RPMI7951 (cell line): ENCODE data around the gene ADGRL3. TPM values are rescaled to one million over a fixed set of nuclear protein-coding genes. Genes with fewer than 3 reads are reported as not detected.

Source experiments
- DNase-seq: peaks from one replicate; pipeline ENCODE4 v3.0.0-alpha.2; 2012; ENCODE audit warnings: low read depth
- total RNA-seq: library from RNA; depleted of rRNA; stranded (reverse); fragments of >200 nt; shearing (Covaris generic); gene quantifications from 2 replicates; pipeline ENCODE4 v1.2.3, GENCODE V29; 2014

The ADGRL3 gene
- total RNA-seq, 1 experiment from 2014 or later, result not detected

GRCh38 chr4:61992351-61992750, 792.2 kb downstream of the ADGRL3 start:
- DNase-seq, result no peak

GRCh38 chr4:61994036-61994435, 793.9 kb downstream of the ADGRL3 start:
- DNase-seq, result no peak

- no peak for DNase-seq
These were observed 795.7 kb downstream of the ADGRL3 start for GRCh38 chr4:61995717-61996340.

GRCh38 chr4:61996943-61997342, 796.8 kb downstream of the ADGRL3 start:
- DNase-seq, result no peak

GRCh38 chr4:61997831-61998230, 797.7 kb downstream of the ADGRL3 start:
- DNase-seq, result no peak

- no peak for DNase-seq
These were observed 803.6 kb downstream of the ADGRL3 start for GRCh38 chr4:62003695-62004094.

- no peak for DNase-seq
These were observed 804.8 kb downstream of the ADGRL3 start for GRCh38 chr4:62004881-62005280.

- no peak for DNase-seq
These were observed 806.0 kb downstream of the ADGRL3 start for GRCh38 chr4:62006108-62006507.

- no peak for DNase-seq
These were observed 815.1 kb downstream of the ADGRL3 start for GRCh38 chr4:62015043-62015739.

GRCh38 chr4:62018537-62018936, 818.4 kb downstream of the ADGRL3 start:
- no peak for DNase-seq

- no peak for DNase-seq
These were observed 823.5 kb downstream of the ADGRL3 start for GRCh38 chr4:62023633-62024032.

- no peak for DNase-seq
These were observed 828.6 kb downstream of the ADGRL3 start for GRCh38 chr4:62028745-62029144.

GRCh38 chr4:62030958-62031357, 830.8 kb downstream of the ADGRL3 start:
- DNase-seq, result no peak

GRCh38 chr4:62037571-62037970, 837.4 kb downstream of the ADGRL3 start:
- DNase-seq, result no peak

GRCh38 chr4:62051332-62051731, 851.2 kb downstream of the ADGRL3 start:
- DNase-seq, result no peak

- no peak for DNase-seq
These were observed 853.8 kb downstream of the ADGRL3 start for GRCh38 chr4:62053974-62054373.

- no peak for DNase-seq
These were observed 856.9 kb downstream of the ADGRL3 start for GRCh38 chr4:62057031-62057430.

- DNase-seq, result no peak
These were observed 858.4 kb downstream of the ADGRL3 start for GRCh38 chr4:62058571-62058970.

GRCh38 chr4:62070291-62070852, 870.2 kb downstream of the ADGRL3 start:
- no peak for DNase-seq

GRCh38 chr4:62075089-62075488, 875.0 kb downstream of the ADGRL3 start:
- no peak for DNase-seq

- DNase-seq, result no peak
These were observed 875.4 kb downstream of the ADGRL3 start for GRCh38 chr4:62075521-62075920.

GRCh38 chr4:62077406-62077805, 877.3 kb downstream of the ADGRL3 start:
- DNase-seq, result no peak

- DNase-seq, result no peak
These were observed 880.3 kb downstream of the ADGRL3 start for GRCh38 chr4:62080431-62080830.
